HG02870 (cell line): ENCODE data around the gene PTPRS.
"Not testable (repeated sequence)": the region's sequence is repeated elsewhere in the genome, so short reads cannot be mapped to it uniquely, and the experiment has no call there.

ENCODE experiments used
- ATAC-seq: cut with Tn5 transposase; IDR thresholded peaks from one replicate; pipeline ENCODE4 v1.9.1; 2021; ENCODE audit warnings: mild to moderate bottlenecking, moderate library complexity; ENCODE audit not compliant: unreplicated experiment

Gene PTPRS

DNA sequence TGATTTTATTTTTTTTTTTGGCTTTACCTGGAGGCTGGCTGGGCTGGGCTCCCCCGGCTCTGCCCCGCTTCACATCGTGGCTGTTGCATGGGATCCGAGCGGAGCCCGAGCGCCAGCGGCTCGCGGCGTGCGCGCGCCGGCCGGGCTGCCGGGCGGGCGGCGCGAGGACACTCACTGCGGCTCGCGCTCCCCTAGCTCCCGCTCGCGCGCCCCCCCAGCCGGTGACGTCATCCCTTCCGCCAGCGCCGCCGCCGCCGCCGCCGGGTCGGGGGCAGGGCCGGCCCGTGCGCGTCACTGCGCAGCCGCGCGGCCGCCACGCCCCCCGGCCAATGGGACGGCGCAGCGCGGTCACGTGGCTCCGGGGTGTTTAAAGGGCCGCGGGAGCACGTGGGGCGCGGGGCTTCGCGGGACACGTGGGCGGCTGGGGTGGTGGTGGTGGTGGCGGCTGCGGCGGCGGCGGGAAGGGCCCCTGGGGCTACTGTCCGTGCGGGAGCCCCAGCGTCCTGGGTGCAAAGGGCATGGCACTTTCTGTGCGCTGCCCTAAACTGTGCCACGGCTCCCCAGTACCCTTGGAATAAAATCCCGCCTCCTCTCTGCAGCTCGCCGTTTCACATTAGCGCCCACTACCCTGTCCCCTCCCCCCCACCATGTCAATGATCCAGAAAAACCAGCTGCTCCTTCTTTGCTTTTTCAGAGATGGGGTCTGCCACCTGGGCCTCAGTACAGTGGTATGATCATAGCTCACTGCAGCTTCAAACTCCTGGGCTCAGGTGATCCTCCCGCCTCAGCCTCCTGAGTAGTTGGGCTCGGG is at the start of gene PTPRS:
Gene PTPRS, minus strand, starts transcription at position 176 of the 811 bp plus-strand sequence. CDS start 54,672 bp downstream, outside the sequence.
- ATAC-seq = no peak

DNA sequence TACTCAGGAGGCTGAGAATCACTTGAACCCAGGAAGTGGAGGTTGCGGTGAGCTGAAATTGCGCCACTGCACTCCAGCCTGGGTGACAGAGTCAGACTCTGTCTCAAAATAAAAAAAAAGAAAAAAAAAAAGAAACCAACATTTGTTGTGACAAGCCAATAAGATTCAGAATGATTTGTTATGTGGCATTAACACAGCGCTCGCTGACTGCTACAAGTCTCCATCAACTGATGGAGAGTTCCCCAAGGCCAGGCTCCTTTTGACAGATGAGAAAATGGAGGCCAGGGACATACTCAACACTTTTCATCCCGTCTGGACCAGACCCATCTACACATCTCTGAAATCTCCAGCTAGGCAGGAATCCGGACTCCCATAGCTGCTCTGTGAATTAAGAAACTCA is 48.7 kb upstream of the PTPRS start:
- no peak for ATAC-seq

DNA sequence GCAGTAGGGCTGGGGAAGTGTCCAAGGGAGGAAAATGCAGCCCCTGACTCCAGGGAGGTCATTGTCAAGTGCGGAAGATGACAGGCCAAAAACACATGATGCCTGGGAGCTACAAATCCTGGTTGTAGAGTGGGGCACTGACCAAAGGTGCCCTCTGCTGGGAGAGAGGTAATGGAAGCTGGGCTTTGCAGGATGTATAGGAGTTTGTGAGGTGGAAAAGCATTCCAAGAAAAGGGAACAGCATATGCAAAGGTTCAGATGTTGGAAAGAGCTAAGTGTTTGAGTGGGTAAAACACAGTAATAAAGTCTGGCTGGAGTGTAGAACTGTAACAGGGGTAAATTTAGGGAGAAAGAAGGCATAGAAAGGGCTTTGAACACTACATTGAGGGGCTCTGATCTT is 46.9 kb upstream of the PTPRS start:
- ATAC-seq = no peak

- no peak for ATAC-seq
Observed at GRCh38 chr19:5386841-5387240, 46.2 kb upstream of the PTPRS start.

DNA sequence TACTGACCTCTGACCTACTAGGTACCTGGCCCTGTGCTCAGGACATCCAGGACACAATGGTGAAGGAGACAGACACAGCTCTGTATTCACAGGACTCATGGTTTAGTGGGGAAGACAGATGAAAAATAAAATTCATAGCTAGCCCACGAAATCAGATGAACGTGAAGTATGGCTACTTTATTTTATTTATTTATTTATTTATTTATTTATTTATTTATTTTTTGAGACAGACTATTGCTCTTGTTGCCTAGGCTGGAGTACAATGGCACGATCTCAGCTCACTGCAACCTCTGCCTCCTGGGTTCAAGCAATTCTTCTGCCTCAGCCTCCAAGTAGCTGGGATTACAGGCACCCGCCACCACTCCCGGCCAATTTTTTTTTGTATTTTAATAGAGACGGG is 40.6 kb upstream of the PTPRS start:
- ATAC-seq = not testable (repeated sequence)

DNA sequence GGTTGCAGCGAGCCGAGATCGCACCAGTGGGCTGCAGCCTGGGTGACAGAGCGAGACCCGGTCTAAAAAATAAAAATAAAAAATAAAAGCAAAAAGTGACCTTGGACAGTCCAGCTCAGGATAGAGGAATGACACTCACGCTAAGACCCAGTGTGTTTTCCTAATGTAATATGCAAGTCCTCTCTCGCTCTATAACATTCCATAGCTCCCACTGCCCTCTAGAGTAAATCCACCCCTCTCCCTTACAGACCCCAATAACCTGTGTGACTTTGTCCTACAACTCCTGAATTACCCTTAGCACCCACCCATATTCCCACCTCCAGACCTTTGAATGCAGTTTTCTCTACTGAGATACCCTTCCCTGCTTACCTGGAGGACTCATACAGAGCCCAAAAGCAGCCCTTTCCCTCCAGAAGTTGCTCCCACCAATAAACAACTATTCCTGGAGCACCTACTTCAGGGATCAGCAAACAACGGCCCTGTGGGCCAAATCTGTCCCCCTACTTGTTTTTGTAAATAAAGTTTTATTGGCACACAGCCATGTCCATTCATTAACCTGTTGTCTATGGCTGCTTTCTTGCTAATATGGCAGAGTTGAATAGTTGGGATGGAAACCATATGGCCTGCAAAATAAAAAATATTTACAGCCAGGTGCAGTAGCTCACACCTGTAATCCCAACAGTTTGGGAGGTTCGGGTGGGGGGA is 39.8 kb upstream of the PTPRS start:
- ATAC-seq = no peak

DNA sequence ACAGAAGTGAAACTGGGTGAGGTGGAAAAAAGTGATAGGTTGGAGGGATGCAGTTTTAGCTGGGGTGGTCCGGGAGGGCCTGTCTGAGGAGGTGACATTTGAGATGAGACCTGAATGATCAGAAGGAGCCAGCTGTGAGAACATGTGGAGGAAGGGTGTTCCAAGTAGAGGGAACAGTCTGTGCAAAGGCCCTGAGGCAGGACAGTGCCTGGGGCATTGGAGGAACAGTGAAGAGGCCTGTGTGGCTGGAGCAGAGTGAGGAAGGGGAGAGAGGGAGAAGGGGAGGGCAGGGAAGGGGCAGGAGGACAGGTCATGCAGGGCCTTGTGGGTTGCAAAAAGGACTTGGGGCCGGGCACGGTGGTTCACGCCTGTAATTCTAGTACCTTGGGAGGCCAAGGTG is 36.3 kb upstream of the PTPRS start:
- no peak for ATAC-seq

DNA sequence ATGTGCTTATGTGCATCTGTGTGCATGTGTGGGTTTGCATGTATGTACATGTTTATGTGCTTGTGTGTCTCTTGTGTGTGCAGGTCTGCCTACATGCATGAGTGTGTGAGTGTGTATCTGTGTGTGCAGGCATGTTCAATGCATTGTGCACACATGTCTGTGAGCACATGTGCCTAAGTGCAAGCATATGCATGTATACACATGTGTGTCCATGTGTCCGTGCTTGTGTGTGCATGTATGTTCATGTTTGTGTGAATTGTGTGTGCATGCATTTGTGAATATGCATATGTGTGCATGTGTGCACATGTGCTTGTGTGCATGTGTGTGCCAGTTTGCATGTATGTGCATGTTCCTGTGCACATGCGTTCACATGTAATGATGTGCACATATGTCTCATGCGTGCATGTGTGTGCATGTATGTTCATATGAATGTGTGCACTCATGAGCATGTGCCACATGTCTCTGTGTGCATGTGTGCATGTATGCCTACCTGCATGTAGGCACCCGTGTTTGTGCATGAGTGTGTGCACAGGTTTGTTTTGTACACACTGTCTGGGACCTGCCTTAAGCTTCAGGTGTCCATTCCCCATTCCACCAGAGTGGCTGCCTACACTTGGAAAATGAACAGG is 32.1 kb upstream of the PTPRS start:
- no peak for ATAC-seq

DNA sequence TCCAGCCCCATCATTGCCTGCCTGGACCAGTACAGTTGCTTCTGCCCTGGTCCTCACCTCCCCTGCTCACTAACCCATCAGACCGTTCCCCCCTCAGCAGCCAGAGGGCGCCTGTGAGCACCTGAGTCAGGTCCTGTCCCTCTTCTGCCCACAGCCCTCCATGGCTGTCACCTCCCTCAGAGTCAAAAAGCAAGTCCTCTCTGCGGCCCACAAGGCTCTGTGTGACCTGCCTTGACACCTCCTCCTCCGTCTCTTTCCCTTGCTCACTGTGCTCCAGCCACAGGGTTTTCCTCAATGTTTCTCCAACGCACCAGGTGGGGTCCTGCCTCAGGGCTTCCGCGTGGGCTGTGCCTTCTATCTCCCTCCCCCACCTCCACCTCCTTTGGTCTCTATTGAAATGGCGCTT is 29.4 kb upstream of the PTPRS start:
- no peak for ATAC-seq

GRCh38 chr19:5369304-5369703 is 28.7 kb upstream of the PTPRS start:
- no peak for ATAC-seq

DNA sequence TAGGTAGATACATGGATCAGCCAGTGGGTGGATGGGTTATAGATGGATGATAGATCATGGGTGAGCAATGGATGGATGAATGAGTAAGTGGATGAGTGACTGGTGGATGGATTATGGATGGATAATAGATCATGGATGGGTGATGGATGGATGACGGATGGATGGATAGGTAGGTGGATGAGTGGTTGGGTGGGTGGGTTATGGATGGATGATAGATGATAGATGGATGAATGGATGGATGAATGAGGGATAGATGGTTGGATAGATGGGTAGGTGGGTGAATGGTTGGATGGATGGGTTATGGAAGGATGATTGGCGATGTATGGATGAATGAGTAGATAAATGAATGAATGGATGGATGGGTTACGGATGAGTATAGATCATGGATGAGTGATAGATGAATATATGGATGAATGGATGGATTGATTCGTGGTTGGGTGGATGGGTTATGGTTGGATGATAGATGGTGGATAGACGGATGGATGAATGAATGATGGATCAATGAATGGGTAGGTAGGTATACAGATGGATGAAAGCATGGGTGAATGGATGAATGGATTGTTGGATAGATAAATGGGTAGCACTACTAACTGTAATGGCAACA is 27.0 kb upstream of the PTPRS start:
- ATAC-seq = no peak

DNA sequence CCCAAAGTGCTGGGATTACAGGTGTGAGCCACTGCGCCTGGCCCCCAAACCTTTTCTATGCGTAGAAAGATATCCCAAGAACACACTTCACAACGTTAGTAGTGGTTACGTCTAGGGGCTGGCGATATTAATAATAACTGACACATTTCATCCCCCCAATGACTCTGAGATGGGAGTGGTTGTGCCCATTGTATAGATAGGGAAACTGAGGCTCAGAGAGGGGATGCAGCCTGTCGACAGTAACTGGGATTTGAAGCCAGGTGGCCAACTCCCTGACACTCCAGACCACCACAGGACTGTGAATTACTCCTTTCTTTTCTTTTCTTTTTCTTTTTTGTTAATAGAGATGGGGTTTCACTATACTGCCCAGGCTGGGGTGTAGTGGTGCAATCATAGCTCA is 25.3 kb upstream of the PTPRS start:
- ATAC-seq = no peak

GRCh38 chr19:5364674-5365073 is 24.1 kb upstream of the PTPRS start:
- ATAC-seq = no peak

GRCh38 chr19:5361839-5362238 is 21.2 kb upstream of the PTPRS start:
- not testable (repeated sequence) for ATAC-seq

- ATAC-seq = no peak
Observed at GRCh38 chr19:5361407-5361806, 20.8 kb upstream of the PTPRS start.

GRCh38 chr19:5360003-5360780 is 19.6 kb upstream of the PTPRS start:
- no peak for ATAC-seq

- ATAC-seq = no peak
Observed at GRCh38 chr19:5358173-5358800, 17.7 kb upstream of the PTPRS start.

DNA sequence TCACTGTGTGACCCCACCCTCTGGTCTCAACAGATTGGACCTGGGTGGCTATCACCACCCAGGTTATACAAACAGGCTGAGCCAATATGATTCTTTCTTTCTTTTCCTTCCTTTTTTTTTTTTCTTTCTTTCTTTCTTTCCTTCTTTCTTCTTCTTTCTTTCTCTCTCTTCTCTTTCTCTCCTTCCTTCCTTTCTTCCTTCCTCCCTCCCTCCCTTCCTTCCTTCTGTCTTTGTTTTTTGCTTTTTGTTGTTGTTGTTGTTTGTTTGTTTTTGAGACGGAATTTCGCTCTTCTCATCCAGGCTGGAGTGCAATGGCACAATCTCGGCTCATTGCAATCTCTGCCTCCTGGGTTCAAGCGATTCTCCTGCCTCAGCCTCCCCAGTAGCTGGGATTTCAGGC is 17.0 kb upstream of the PTPRS start:
- no peak for ATAC-seq

GRCh38 chr19:5356918-5357317 is 16.3 kb upstream of the PTPRS start:
- no peak for ATAC-seq

GRCh38 chr19:5356428-5356827 is 15.8 kb upstream of the PTPRS start:
- ATAC-seq = no peak
